ENCODE results near the gene ZBTB7C.

ZBTB7C gene

GRCh38 chr18:48303883-48304282 is 105.3 kb downstream of the ZBTB7C start:
- no peak overlapping the region for H3K4me3 ChIP-seq (ENCODE audit: insufficient read length, low read depth)
- peaks cover 7% of the 10 kb centered on the region for H3K4me1 ChIP-seq (ENCODE audit: insufficient read depth, insufficient read length)
- H3K9me3 ChIP-seq (ENCODE audit: insufficient read depth, low read length): no peaks in the 10 kb centered on the region
- TF ChIP-seq ZNF274 (IDR thresholded peaks at IDR 0.05; ENCODE audit: low read depth, low read length) (no peak), SUZ12 (IDR thresholded peaks at IDR 0.05; ENCODE audit: extremely low read depth, insufficient read depth, insufficient read length) (no peak), YY1 (IDR thresholded peaks at IDR 0.05; ENCODE audit: insufficient read depth, insufficient read length) (no peak)
- no peaks in the 10 kb centered on the region for H3K36me3 ChIP-seq (ENCODE audit: insufficient read depth, insufficient read length, low read length)
- H3K27me3 ChIP-seq (ENCODE audit: insufficient read depth, insufficient read length): no peaks in the 10 kb centered on the region
- no peak for DNase-seq (ENCODE audit: low read depth, low spot score)
- H3K9ac ChIP-seq (ENCODE audit: insufficient read length, low read depth): no peak overlapping the region

GRCh38 chr18:48302736-48303135 is 106.4 kb downstream of the ZBTB7C start:
- no peak overlapping the region for H3K9ac ChIP-seq (ENCODE audit: insufficient read length, low read depth)

DNA sequence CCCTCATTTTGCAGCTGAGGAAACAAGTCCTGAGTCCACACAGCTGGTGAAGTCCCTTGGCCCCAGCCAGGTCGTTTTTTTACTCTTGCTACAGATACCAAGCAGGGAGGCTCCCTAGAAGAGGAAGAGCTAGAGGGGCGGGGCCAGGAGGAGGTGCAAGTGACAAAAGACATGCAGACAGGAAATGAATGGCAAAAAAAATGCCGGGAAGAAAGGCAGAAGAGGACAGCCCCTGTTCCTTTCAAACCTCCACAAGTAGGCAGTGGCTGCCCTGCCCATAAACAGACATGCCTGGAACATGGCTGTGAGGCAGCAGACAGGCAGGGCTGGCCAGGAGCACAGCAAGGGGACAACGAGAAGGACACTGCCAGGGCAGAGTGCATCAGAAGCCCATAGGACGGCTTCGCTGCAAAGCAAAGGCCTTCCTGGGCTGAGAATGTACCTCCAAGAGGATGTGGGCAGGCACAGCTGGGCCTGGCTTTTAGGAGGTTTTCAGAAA is 108.7 kb downstream of the ZBTB7C start:
- no peak overlapping the region for H3K4me3 ChIP-seq (ENCODE audit: insufficient read length, low read depth)
- no peaks in the 10 kb centered on the region for H3K36me3 ChIP-seq (ENCODE audit: insufficient read depth, insufficient read length, low read length)
- H3K9ac ChIP-seq (ENCODE audit: insufficient read length, low read depth): peak overlapping the region; percentile 50
- H3K4me1 ChIP-seq (ENCODE audit: insufficient read depth, insufficient read length): peaks cover 12% of the 10 kb centered on the region
- TF ChIP-seq ZNF274 (IDR thresholded peaks at IDR 0.05; ENCODE audit: low read depth, low read length): no peak
- TF ChIP-seq SUZ12 (IDR thresholded peaks at IDR 0.05; ENCODE audit: extremely low read depth, insufficient read depth, insufficient read length): no peak
- no peak for TF ChIP-seq YY1 (IDR thresholded peaks at IDR 0.05; ENCODE audit: insufficient read depth, insufficient read length)
- H3K27me3 ChIP-seq (ENCODE audit: insufficient read depth, insufficient read length): no peaks in the 10 kb centered on the region
- H3K9me3 ChIP-seq (ENCODE audit: insufficient read depth, low read length): no peaks in the 10 kb centered on the region
- DNase-seq (ENCODE audit: low read depth, low spot score): peak; percentile 40

More at GRCh38 chr18:48302736-48303135, 106.4 kb downstream of the ZBTB7C start:
- TF ChIP-seq SUZ12 (IDR thresholded peaks at IDR 0.05; ENCODE audit: extremely low read depth, insufficient read depth, insufficient read length): no peak
- no peak for TF ChIP-seq ZNF274 (IDR thresholded peaks at IDR 0.05; ENCODE audit: low read depth, low read length)
- no peak for TF ChIP-seq YY1 (IDR thresholded peaks at IDR 0.05; ENCODE audit: insufficient read depth, insufficient read length)
- peaks cover 7% of the 10 kb centered on the region for H3K4me1 ChIP-seq (ENCODE audit: insufficient read depth, insufficient read length)
- H3K36me3 ChIP-seq (ENCODE audit: insufficient read depth, insufficient read length, low read length): no peaks in the 10 kb centered on the region
- no peak overlapping the region for H3K4me3 ChIP-seq (ENCODE audit: insufficient read length, low read depth)
- DNase-seq (ENCODE audit: low read depth, low spot score): no peak
- H3K27me3 ChIP-seq (ENCODE audit: insufficient read depth, insufficient read length): no peaks in the 10 kb centered on the region
- H3K9me3 ChIP-seq (ENCODE audit: insufficient read depth, low read length): no peaks in the 10 kb centered on the region

GRCh38 chr18:48297139-48297538 is 112.0 kb downstream of the ZBTB7C start:
- H3K4me3 ChIP-seq (ENCODE audit: insufficient read length, low read depth): no peak overlapping the region
- TF ChIP-seq SUZ12 (IDR thresholded peaks at IDR 0.05; ENCODE audit: extremely low read depth, insufficient read depth, insufficient read length) (no peak), YY1 (IDR thresholded peaks at IDR 0.05; ENCODE audit: insufficient read depth, insufficient read length) (no peak), ZNF274 (IDR thresholded peaks at IDR 0.05; ENCODE audit: low read depth, low read length) (no peak)
- no peaks in the 10 kb centered on the region for H3K27me3 ChIP-seq (ENCODE audit: insufficient read depth, insufficient read length)
- no peak for DNase-seq (ENCODE audit: low read depth, low spot score)
- no peaks in the 10 kb centered on the region for H3K36me3 ChIP-seq (ENCODE audit: insufficient read depth, insufficient read length, low read length)
- H3K4me1 ChIP-seq (ENCODE audit: insufficient read depth, insufficient read length): peaks cover 23% of the 10 kb centered on the region
- no peak overlapping the region for H3K9ac ChIP-seq (ENCODE audit: insufficient read length, low read depth)
- no peaks in the 10 kb centered on the region for H3K9me3 ChIP-seq (ENCODE audit: insufficient read depth, low read length)

GRCh38 chr18:48296581-48296980 is 112.6 kb downstream of the ZBTB7C start:
- no peaks in the 10 kb centered on the region for H3K9me3 ChIP-seq (ENCODE audit: insufficient read depth, low read length)
- H3K36me3 ChIP-seq (ENCODE audit: insufficient read depth, insufficient read length, low read length): no peaks in the 10 kb centered on the region
- H3K27me3 ChIP-seq (ENCODE audit: insufficient read depth, insufficient read length): no peaks in the 10 kb centered on the region
- no peak overlapping the region for H3K4me3 ChIP-seq (ENCODE audit: insufficient read length, low read depth)
- peaks cover 23% of the 10 kb centered on the region for H3K4me1 ChIP-seq (ENCODE audit: insufficient read depth, insufficient read length)
- no peak overlapping the region for H3K9ac ChIP-seq (ENCODE audit: insufficient read length, low read depth)
- TF ChIP-seq ZNF274 (IDR thresholded peaks at IDR 0.05; ENCODE audit: low read depth, low read length): no peak
- no peak for TF ChIP-seq YY1 (IDR thresholded peaks at IDR 0.05; ENCODE audit: insufficient read depth, insufficient read length)
- no peak for TF ChIP-seq SUZ12 (IDR thresholded peaks at IDR 0.05; ENCODE audit: extremely low read depth, insufficient read depth, insufficient read length)
- no peak for DNase-seq (ENCODE audit: low read depth, low spot score)

DNA sequence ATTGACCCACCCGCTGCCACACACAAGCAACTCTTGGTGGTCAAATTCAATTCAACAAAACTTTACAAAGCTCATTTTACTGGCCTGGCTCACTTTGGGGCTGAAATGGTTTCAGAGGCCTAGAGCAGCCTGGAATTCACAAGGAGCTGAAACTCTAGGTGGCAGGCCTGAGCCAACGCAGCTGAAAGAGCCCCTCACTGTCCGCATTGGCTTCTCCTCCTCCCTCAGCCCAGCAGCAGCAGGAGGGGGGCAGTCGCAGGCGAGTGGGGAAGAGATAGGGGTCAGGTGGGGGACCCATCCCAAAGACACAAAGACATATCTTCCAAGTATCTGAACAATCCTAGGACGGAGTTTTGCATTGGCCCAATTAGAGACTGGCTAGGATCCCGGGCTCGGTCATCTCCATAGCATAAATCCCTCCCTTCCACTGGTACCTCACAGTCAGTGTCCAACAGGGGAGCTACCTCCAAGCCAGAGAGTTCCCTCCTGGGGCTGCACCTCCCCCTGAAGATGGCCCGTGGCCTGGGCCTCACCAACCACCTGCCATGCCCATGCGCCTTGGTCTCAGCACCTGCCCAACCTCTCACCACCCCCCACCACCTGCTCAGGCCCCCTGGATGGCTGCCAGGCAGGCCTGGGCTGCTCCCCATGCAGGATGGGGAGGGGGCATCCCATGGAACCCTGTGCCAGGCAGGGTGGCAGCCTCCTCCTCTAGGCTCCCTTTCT is 113.4 kb downstream of the ZBTB7C start:
- H3K9ac ChIP-seq (ENCODE audit: insufficient read length, low read depth): peak overlapping the region; percentile 39
- peak; percentile 9 for DNase-seq (ENCODE audit: low read depth, low spot score)
- H3K4me3 ChIP-seq (ENCODE audit: insufficient read length, low read depth): no peak overlapping the region
- peaks cover 23% of the 10 kb centered on the region for H3K4me1 ChIP-seq (ENCODE audit: insufficient read depth, insufficient read length)
- TF ChIP-seq YY1 (IDR thresholded peaks at IDR 0.05; ENCODE audit: insufficient read depth, insufficient read length) (no peak), ZNF274 (IDR thresholded peaks at IDR 0.05; ENCODE audit: low read depth, low read length) (no peak), SUZ12 (IDR thresholded peaks at IDR 0.05; ENCODE audit: extremely low read depth, insufficient read depth, insufficient read length) (no peak)
- no peaks in the 10 kb centered on the region for H3K36me3 ChIP-seq (ENCODE audit: insufficient read depth, insufficient read length, low read length)
- H3K9me3 ChIP-seq (ENCODE audit: insufficient read depth, low read length): no peaks in the 10 kb centered on the region
- H3K27me3 ChIP-seq (ENCODE audit: insufficient read depth, insufficient read length): no peaks in the 10 kb centered on the region

DNA sequence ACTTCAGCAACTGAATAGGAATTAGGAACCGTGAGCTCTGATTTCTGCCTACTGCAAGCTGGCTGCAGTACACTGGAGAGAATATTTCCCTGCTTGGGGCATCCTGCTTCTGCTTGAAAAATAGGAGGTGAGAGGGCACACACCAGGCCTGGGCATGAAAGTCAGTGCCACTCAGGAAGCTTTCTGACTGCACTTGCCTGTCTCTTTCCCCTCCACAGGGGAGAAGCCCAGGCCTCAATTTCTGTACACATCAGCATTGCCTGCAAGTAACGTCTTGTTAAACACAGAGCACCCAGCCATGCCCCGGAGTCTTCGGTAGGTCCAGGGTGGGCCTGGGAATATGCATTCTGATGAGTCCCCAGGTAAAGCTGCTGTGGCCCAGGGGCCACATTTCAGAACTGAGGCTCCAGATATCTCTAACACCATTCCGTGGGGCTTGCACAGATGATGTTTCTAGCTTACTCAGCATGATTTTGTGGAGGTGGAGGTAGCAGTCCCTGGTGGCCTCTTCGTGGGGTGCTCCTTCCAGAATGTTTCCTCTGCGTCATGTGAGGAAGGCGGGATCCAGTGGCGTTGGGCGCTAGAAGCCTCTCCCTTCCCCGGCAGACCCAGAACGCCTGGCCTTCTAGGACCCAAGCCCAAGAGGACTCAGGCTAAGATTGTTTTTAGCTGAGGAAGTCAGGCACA is 114.1 kb downstream of the ZBTB7C start:
- peak overlapping the region; percentile 39 for H3K9ac ChIP-seq (ENCODE audit: insufficient read length, low read depth)

More for the DNA sequence above, 114.1 kb downstream of the ZBTB7C start:
- no peak overlapping the region for H3K4me3 ChIP-seq (ENCODE audit: insufficient read length, low read depth)
- H3K9me3 ChIP-seq (ENCODE audit: insufficient read depth, low read length): no peaks in the 10 kb centered on the region
- peaks cover 16% of the 10 kb centered on the region for H3K4me1 ChIP-seq (ENCODE audit: insufficient read depth, insufficient read length)
- TF ChIP-seq SUZ12 (IDR thresholded peaks at IDR 0.05; ENCODE audit: extremely low read depth, insufficient read depth, insufficient read length): no peak
- TF ChIP-seq ZNF274 (IDR thresholded peaks at IDR 0.05; ENCODE audit: low read depth, low read length): no peak
- no peak for TF ChIP-seq YY1 (IDR thresholded peaks at IDR 0.05; ENCODE audit: insufficient read depth, insufficient read length)
- no peak for DNase-seq (ENCODE audit: low read depth, low spot score)
- no peaks in the 10 kb centered on the region for H3K36me3 ChIP-seq (ENCODE audit: insufficient read depth, insufficient read length, low read length)
- H3K27me3 ChIP-seq (ENCODE audit: insufficient read depth, insufficient read length): no peaks in the 10 kb centered on the region

All from NT2/D1 (cell line).